Prostate gland (tissue), 2 donors: ENCODE measurements around the gene ZNF69. TPM values are rescaled to one million over a fixed set of nuclear protein-coding genes. Genes with fewer than 3 reads are reported as not detected.
"Not testable (repeated sequence)": the region's sequence is repeated elsewhere in the genome, so short reads cannot be mapped to it uniquely, and the experiment has no call there.

Source experiments
- DNase-seq: peaks from one replicate; pipeline ENCODE4 v3.0.0-alpha.2; 2019; ENCODE audit warnings: low spot score
- H3K27ac ChIP-seq, 2 donors: fragments of 200-600 bp; sonication (generic); 2 replicates each; pipeline ENCODE4 v1.5.1; 2017 to 2019
- H3K27me3 ChIP-seq: fragments of 200-600 bp; sonication (generic); replicated peaks from 2 replicates; pipeline ENCODE4 v1.5.1; 2019; ENCODE audit not compliant: insufficient read depth
- H3K36me3 ChIP-seq, 2 donors: fragments of 200-600 bp; sonication (generic); 1 replicate in 1 of 2; 2 replicates in 1 of 2; pipeline versions ENCODE4 v1.5.1 to v1.8.1; 2017 to 2019
- H3K4me1 ChIP-seq: fragments of 200-600 bp; sonication (generic); replicated peaks from 2 replicates; pipeline ENCODE4 v1.5.1; 2019
- H3K4me3 ChIP-seq, 2 donors: fragments of 200-600 bp; sonication (generic); 2 replicates each; pipeline ENCODE4 v1.5.1; 2017 to 2019
- H3K9me3 ChIP-seq: fragments of 200-600 bp; sonication (generic); 2 replicates; pipeline ENCODE4 v1.5.1; 2017
- CTCF ChIP-seq, 4 experiments: fragments of 200-600 bp in 2 of 4; fragments of 450-650 bp in 2 of 4; sonication (generic) in 2 of 4; IDR thresholded peaks; 1 replicate in 3 of 4; 2 replicates in 1 of 4; pipeline ENCODE4 v1.5.1; 2016 to 2019; ENCODE audit warnings: antibody characterized with exemption in 4 of 4, mild to moderate bottlenecking in 2 of 4, moderate library complexity in 2 of 4
- POLR2A ChIP-seq: fragments of 450-650 bp; IDR thresholded peaks from one replicate; pipeline ENCODE4 v1.6.1; 2016; ENCODE audit warnings: antibody characterized with exemption, mild to moderate bottlenecking
- POLR2AphosphoS5 ChIP-seq: sonication (generic); formaldehyde crosslinking; IDR thresholded peaks from one replicate; pipeline ENCODE4 v1.6.1; 2017; ENCODE audit warnings: antibody characterized with exemption
- WGBS: methylation state at CpG from one replicate; pipeline ENCODE4 v1.1.5; 2018; 5-methylcytosine and 5-hydroxymethylcytosine counted together
- intact Hi-C: fragments of 100-400 bp; cut with DNase I; formaldehyde crosslinking; loops from one replicate; pipeline ENCODE4 v1.14.2; 2022
- total RNA-seq, 2 donors: library from RNA; depleted of rRNA; stranded (reverse); fragments of >200 nt; gene quantifications; one replicate each; pipeline ENCODE4 v1.1.0, GENCODE V29; 2016

Gene ZNF69
- total RNA-seq, 2 donors from 2014 or later, result 14.4 to 28.1 TPM

GRCh38 chr19:11924886-11925650, 37.5 kb downstream of the ZNF69 start, which contains the start of gene ZNF700:
Gene ZNF700 (plus strand): TSS chr19:11925107. CDS start chr19:11925211, 104 bp downstream.
- WGBS, result under 1% methylated on average over 52 of the region's 53 CpGs
- Histone ChIP-seq H3K4me3 (peak within 1 kb of the TSS; percentile 79 to 98), H3K27ac (peak within 1 kb of the TSS; percentile 97 to 98), H3K36me3 (no peaks in the 10 kb centered on the region), H3K4me1 (no peaks in the 10 kb centered on the region), H3K9me3 (no peaks in the 10 kb centered on the region), H3K27me3 (no peaks in the 10 kb centered on the region)
- intact Hi-C loops, result loop anchor here (1.0 kb wide), 1 partner anchor 40 kb away; the partner anchor contains the start of gene ZNF763
- TF ChIP-seq CTCF (IDR thresholded peaks at IDR 0.05), result peak in 1 of 4 experiments; percentile 15
- TF ChIP-seq POLR2A, result peak; percentile 87
- peak; percentile 90 for TF ChIP-seq POLR2AphosphoS5
- peak; percentile 98 for DNase-seq

DNA sequence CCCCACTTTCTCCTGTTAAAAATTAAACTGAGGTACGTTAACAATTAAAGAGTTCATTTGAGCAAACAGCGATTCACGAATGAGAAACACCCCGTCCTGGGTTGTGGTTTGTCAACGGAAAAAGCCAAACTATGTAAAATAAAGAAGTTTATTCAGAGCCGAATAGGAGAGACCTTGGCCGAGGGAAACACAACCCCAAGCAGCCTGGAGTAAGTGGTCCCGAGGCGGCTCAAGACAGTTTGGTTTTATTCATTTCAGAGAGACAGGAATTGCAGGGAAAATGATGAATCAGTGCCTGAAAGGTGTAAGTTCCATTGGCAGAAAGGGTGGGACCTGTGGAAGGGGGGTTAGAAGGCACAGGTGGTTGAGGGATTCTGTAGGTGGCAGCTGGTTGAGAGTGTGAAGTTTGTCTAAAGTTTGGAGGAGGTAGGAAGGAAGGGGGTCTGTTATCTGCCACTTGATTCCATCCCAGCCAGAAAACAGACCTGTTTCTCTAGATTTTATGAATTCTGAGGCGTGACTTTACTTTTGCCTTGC, 38.1 kb downstream of the ZNF69 start:
- H3K27ac ChIP-seq, result peak overlapping the region; percentile 97 to 98
- H3K36me3 ChIP-seq, DNase-seq, H3K4me1 ChIP-seq, H3K9me3 ChIP-seq, H3K27me3 ChIP-seq: not testable (repeated sequence)
- intact Hi-C loops, result loop anchor here (1.0 kb wide), 1 partner anchor 40 kb away; the partner anchor contains the start of gene ZNF763
- peak overlapping the region; percentile 79 to 98 for H3K4me3 ChIP-seq
- 6% methylated on average over 10 of the region's 10 CpGs for WGBS

GRCh38 chr19:11927227-11927626, 39.6 kb downstream of the ZNF69 start:
- DNase-seq, result no peak
- intact Hi-C loops, result no loop called here
- 98% methylated on average over 3 of the region's 3 CpGs for WGBS

GRCh38 chr19:11931051-11931450, 43.5 kb downstream of the ZNF69 start:
- no peak overlapping the region for H3K4me3 ChIP-seq
- whole genome bisulfite sequencing, result 91% methylated on average over 3 of the region's 3 CpGs
- no peaks in the 10 kb centered on the region for H3K4me1 ChIP-seq
- no peak overlapping the region for H3K27ac ChIP-seq
- H3K27me3 ChIP-seq, result no peaks in the 10 kb centered on the region
- no peaks in the 10 kb centered on the region for H3K9me3 ChIP-seq
- DNase-seq, result no peak
- intact Hi-C loops, result no loop called here
- H3K36me3 ChIP-seq, result no peaks in the 10 kb centered on the region
- no peak for TF ChIP-seq POLR2A

More at GRCh38 chr19:11927227-11927626, 39.6 kb downstream of the ZNF69 start:
- Histone ChIP-seq H3K4me3 (no peak overlapping the region), H3K27ac (no peak overlapping the region), H3K27me3 (no peaks in the 10 kb centered on the region), H3K4me1 (no peaks in the 10 kb centered on the region), H3K9me3 (no peaks in the 10 kb centered on the region), H3K36me3 (no peaks in the 10 kb centered on the region)
- TF ChIP-seq POLR2AphosphoS5 (no peak), POLR2A (no peak)

DNA sequence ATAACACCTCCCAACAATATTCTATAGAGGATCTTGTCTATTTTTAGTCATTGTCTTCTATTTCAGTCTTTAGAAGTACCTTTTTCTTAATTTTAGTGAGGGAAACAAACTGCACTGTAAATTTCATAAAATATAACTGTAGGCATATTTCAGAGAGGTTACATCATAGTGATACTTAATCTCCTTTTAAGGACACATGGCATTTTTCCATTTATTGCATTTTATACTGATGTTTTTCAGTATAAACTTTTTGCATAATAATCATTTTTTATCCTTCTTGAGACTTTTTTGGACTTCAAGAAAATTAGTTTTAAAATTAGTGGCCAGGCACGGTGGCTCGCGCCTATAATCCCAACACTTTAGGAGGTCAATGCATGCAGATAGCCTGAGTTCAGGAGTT, 43.9 kb downstream of the ZNF69 start:
- intact Hi-C loops, result no loop called here
- Histone ChIP-seq H3K9me3 (no peaks in the 10 kb centered on the region), H3K27ac (no peak overlapping the region), H3K27me3 (no peaks in the 10 kb centered on the region), H3K36me3 (no peaks in the 10 kb centered on the region), H3K4me1 (no peaks in the 10 kb centered on the region), H3K4me3 (no peak overlapping the region)
- WGBS, result 100% methylated on average over 3 of the region's 3 CpGs
- TF ChIP-seq CTCF (IDR thresholded peaks at IDR 0.05) (no peak), POLR2A (no peak), POLR2AphosphoS5 (no peak)
- DNase-seq, result no peak

- intact Hi-C loops, H3K4me1 ChIP-seq, H3K4me3 ChIP-seq, H3K27me3 ChIP-seq, H3K27ac ChIP-seq, H3K9me3 ChIP-seq, DNase-seq, H3K36me3 ChIP-seq: not testable (repeated sequence)
- WGBS, result 98% methylated on average over 3 of the region's 3 CpGs
These were observed 48.2 kb downstream of the ZNF69 start for GRCh38 chr19:11935829-11936228.

- H3K4me1 ChIP-seq, H3K4me3 ChIP-seq, H3K27me3 ChIP-seq, H3K36me3 ChIP-seq, DNase-seq, intact Hi-C loops, H3K27ac ChIP-seq, H3K9me3 ChIP-seq: not testable (repeated sequence)
- WGBS, result 100% methylated on average over 3 of the region's 3 CpGs
These were observed 50.8 kb downstream of the ZNF69 start for GRCh38 chr19:11938383-11938782.

DNA sequence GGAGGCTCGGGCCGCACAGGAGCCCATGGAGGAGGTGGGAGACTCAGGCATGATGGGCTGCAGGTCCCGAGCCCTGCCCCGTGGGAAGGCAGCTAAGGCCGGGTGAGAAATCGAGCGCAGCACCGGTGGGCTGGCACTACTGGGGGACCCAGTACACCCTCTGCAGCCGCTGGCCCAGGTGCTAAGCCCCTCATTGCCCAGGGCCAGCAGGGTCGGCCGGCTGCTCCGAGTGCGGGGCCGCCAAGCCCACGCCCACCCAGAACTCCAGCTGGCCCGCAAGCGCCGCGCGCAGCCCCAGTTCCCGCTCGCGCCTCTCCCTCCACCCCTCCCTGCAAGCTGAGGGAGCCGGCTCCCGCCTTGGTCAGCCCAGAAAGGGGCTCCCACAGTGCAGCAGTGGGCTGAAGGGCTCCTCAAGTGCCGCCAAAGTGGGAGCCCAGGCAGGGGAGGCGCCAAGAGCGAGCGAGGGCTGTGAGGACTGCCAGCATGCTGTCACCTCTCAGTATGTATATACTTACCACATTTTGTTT, 53.8 kb downstream of the ZNF69 start:
- H3K27ac ChIP-seq, H3K36me3 ChIP-seq, H3K9me3 ChIP-seq, DNase-seq, H3K27me3 ChIP-seq, intact Hi-C loops, H3K4me1 ChIP-seq, H3K4me3 ChIP-seq: not testable (repeated sequence)
- WGBS, result 97% methylated on average over 23 of the region's 29 CpGs
